Endothelial cell (in vitro differentiated cells): Measurements from ENCODE around the gene SH2D1B. TPM values are rescaled to one million over a fixed set of nuclear protein-coding genes. Genes with fewer than 3 reads are reported as not detected.

Experiments
- DNase-seq: peaks from one replicate; pipeline ENCODE4 v3.0.0; 2021; ENCODE audit warnings: low spot score
- H3K27ac Mint-ChIP-seq: one replicate; pipeline ENCODE4 v1.8.0; 2021; ENCODE audit warnings: mixed read lengths, inconsistent platforms; ENCODE audit not compliant: unreplicated experiment
- H3K27me3 Mint-ChIP-seq: one replicate; pipeline ENCODE4 v1.8.0; 2021; ENCODE audit warnings: mild to moderate bottlenecking, moderate library complexity, mixed read lengths, inconsistent platforms; ENCODE audit not compliant: unreplicated experiment
- H3K36me3 Mint-ChIP-seq: one replicate; pipeline ENCODE4 v1.8.0; 2021; ENCODE audit warnings: mild to moderate bottlenecking, low read depth, mixed read lengths, inconsistent platforms; ENCODE audit not compliant: unreplicated experiment
- H3K4me1 Mint-ChIP-seq: one replicate; pipeline ENCODE4 v1.8.0; 2021; ENCODE audit warnings: mild to moderate bottlenecking, mixed read lengths, inconsistent platforms; ENCODE audit not compliant: unreplicated experiment
- H3K4me3 Mint-ChIP-seq: one replicate; pipeline ENCODE4 v1.8.0; 2021; ENCODE audit warnings: mild to moderate bottlenecking, mixed read lengths, inconsistent platforms; ENCODE audit not compliant: unreplicated experiment
- H3K9me3 Mint-ChIP-seq: one replicate; pipeline ENCODE4 v1.8.0; 2021; ENCODE audit warnings: mixed read lengths, inconsistent platforms; ENCODE audit not compliant: unreplicated experiment
- total RNA-seq: library from RNA; stranded (reverse); fragmentation: NEBNext Ultra II Directional; extraction: Animal tissue kit (Norgen Biotek cat#: 25700); gene quantifications from one replicate; pipeline ENCODE4 v1.2.1, GENCODE V29; 2021; ENCODE audit not compliant: unreplicated experiment
- TF ChIP-seq, protein P1 (sequence below): fragments of 200-600 bp; sonication (generic); IDR thresholded peaks from one replicate; pipeline ENCODE4 v1.5.0; 2021; ENCODE audit warnings: antibody characterized with exemption; ENCODE audit not compliant: unreplicated experiment

SH2D1B gene
- total RNA-seq, 1 donor from 2014 or later, result not detected

DNA sequence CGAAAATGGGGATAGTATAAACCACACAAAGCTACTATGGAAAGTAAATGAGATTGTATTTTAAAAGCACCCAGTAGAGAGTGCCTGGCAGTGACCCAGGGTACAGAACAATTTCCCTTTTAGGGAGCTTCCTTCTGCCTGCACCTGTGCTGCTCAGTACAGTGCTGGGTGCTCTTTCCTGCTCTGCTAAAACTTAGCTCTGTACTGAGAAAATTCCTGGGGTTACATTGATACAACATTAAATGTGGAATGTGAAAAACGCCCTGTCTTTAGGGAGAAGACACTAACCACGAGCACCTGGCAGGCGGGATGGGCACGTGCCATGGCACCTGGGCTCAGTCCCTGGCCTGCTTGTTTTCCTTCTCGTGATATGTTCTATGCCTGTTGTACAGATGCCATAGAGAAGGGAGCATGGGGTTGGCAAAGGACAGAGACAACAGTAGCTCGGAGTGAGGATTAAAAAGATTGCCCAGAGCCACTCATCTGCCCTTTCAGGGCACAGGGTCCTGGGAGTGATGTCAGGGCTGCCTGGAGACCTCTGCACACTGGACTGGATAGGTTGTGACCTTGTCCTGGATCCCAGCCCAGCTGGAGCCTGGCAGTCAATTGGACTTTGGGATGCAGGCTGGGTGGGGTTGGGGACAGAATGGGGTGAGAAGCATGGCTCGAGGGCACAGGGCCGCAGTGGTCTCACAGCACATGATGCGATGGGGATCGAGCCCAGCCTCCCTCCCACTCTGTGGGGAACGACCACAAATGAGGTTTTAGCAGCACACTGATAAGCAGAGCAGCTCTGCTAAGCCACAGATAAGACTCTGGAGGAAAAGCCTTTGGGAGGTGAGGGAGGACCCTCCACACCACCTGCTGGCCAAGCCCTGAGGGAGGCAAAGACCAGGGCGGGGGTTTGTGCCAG is 39.5 kb downstream of the SH2D1B start:
- TF ChIP-seq, protein P1, sequence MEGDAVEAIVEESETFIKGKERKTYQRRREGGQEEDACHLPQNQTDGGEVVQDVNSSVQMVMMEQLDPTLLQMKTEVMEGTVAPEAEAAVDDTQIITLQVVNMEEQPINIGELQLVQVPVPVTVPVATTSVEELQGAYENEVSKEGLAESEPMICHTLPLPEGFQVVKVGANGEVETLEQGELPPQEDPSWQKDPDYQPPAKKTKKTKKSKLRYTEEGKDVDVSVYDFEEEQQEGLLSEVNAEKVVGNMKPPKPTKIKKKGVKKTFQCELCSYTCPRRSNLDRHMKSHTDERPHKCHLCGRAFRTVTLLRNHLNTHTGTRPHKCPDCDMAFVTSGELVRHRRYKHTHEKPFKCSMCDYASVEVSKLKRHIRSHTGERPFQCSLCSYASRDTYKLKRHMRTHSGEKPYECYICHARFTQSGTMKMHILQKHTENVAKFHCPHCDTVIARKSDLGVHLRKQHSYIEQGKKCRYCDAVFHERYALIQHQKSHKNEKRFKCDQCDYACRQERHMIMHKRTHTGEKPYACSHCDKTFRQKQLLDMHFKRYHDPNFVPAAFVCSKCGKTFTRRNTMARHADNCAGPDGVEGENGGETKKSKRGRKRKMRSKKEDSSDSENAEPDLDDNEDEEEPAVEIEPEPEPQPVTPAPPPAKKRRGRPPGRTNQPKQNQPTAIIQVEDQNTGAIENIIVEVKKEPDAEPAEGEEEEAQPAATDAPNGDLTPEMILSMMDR, result no peak

DNA sequence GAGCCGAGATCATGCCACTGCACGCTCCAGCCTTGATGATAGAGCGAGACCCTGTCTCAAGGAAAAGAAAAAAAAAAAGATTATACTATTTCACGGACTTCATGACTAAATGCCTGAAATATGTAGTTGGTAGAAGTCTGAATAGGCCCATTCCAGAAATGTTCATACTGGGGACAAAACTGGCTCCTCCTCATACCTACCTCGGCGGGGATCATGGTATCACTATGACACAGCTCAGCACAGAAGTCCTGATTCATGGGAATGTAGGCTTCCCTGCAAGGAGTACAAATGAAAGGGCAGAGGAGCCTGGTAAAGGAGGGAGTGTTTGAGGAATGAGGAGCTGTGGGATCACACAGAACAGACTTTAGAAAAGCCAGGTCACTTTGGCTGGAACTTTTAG is 40.3 kb downstream of the SH2D1B start:
- Mint-ChIP-seq H3K27ac (no peak overlapping the region), H3K27me3 (peaks cover 15% of the 10 kb centered on the region), H3K36me3 (peaks cover 23% of the 10 kb centered on the region), H3K9me3 (no peaks in the 10 kb centered on the region), H3K4me1 (peaks cover 2% of the 10 kb centered on the region), H3K4me3 (no peak overlapping the region)
- TF ChIP-seq, protein P1, result no peak
- no peak for DNase-seq

More for the DNA sequence above, 39.5 kb downstream of the SH2D1B start:
- no peak overlapping the region for H3K4me3 Mint-ChIP-seq
- H3K9me3 Mint-ChIP-seq, result no peaks in the 10 kb centered on the region
- H3K27ac Mint-ChIP-seq, result no peak overlapping the region
- H3K36me3 Mint-ChIP-seq, result peaks cover 17% of the 10 kb centered on the region
- H3K4me1 Mint-ChIP-seq, result peaks cover 7% of the 10 kb centered on the region
- peaks cover 15% of the 10 kb centered on the region for H3K27me3 Mint-ChIP-seq
- no peak for DNase-seq

- Mint-ChIP-seq H3K27ac (no peak overlapping the region), H3K36me3 (peaks cover 30% of the 10 kb centered on the region), H3K27me3 (peaks cover 10% of the 10 kb centered on the region), H3K4me1 (no peaks in the 10 kb centered on the region), H3K4me3 (no peak overlapping the region), H3K9me3 (no peaks in the 10 kb centered on the region)
- no peak for DNase-seq
- TF ChIP-seq, protein P1, result no peak
These were observed 41.2 kb downstream of the SH2D1B start for GRCh38 chr1:162370721-162371120.

GRCh38 chr1:162370161-162370560 is 41.8 kb downstream of the SH2D1B start:
- no peak for DNase-seq
- no peaks in the 10 kb centered on the region for H3K9me3 Mint-ChIP-seq
- no peak overlapping the region for H3K27ac Mint-ChIP-seq
- H3K4me1 Mint-ChIP-seq, result no peaks in the 10 kb centered on the region
- H3K27me3 Mint-ChIP-seq, result peaks cover 9% of the 10 kb centered on the region
- H3K4me3 Mint-ChIP-seq, result no peak overlapping the region
- H3K36me3 Mint-ChIP-seq, result peaks cover 27% of the 10 kb centered on the region
- TF ChIP-seq, protein P1, result no peak

- no peak for DNase-seq
- Mint-ChIP-seq H3K36me3 (peaks cover 24% of the 10 kb centered on the region), H3K4me1 (no peaks in the 10 kb centered on the region), H3K9me3 (no peaks in the 10 kb centered on the region), H3K27ac (no peak overlapping the region), H3K4me3 (no peak overlapping the region), H3K27me3 (peaks cover 9% of the 10 kb centered on the region)
- TF ChIP-seq, protein P1, result no peak
These were observed 42.4 kb downstream of the SH2D1B start for GRCh38 chr1:162369571-162369970.
